H9 (cell line): ENCODE measurements around the gene IGSF9. TPM values are rescaled to one million over a fixed set of nuclear protein-coding genes. Genes with fewer than 3 reads are reported as not detected.
A peak's percentile ranks its signal among the peaks of the same experiment; 100 is the strongest.

Experiments used
- DNase-seq: peaks from one replicate; pipeline ENCODE4 v3.0.0-alpha.2; 2017
- H2AFZ ChIP-seq: one replicate; pipeline ENCODE4 v1.6.1; 2013; ENCODE audit warnings: mild to moderate bottlenecking, low read length, control low read depth, moderate library complexity
- H2AK5ac ChIP-seq: 2 replicates; pipeline ENCODE4 v1.6.1; 2013; ENCODE audit warnings: low read length, control low read depth, mixed read lengths; ENCODE audit not compliant: insufficient read length
- H2BK120ac ChIP-seq: one replicate; pipeline ENCODE4 v1.6.1; 2013; ENCODE audit warnings: low read depth, mild to moderate bottlenecking, low read length, control low read depth, inconsistent platforms; ENCODE audit not compliant: poor library complexity, severe bottlenecking
- H2BK12ac ChIP-seq: 2 replicates; pipeline ENCODE4 v1.6.1; 2013; ENCODE audit warnings: low read length, control low read depth, mixed read lengths, low read depth; ENCODE audit not compliant: insufficient read length
- H2BK15ac ChIP-seq: 2 replicates; pipeline ENCODE4 v1.6.1; 2013; ENCODE audit warnings: low read depth, low read length, control low read depth
- H2BK20ac ChIP-seq: one replicate; pipeline ENCODE4 v1.6.1; 2013; ENCODE audit warnings: low read depth, mild to moderate bottlenecking, low read length, control low read depth, inconsistent platforms; ENCODE audit not compliant: poor library complexity, severe bottlenecking
- H2BK5ac ChIP-seq: 2 replicates; pipeline ENCODE4 v1.6.1; 2013; ENCODE audit warnings: low read length, control low read depth, mixed read lengths; ENCODE audit not compliant: insufficient read length
- H3K14ac ChIP-seq: 2 replicates; pipeline ENCODE4 v1.6.1; 2013; ENCODE audit warnings: low read length, control low read depth; ENCODE audit not compliant: insufficient read depth
- H3K18ac ChIP-seq: 2 replicates; pipeline ENCODE4 v1.6.1; 2013; ENCODE audit warnings: low read depth, mild to moderate bottlenecking, mixed read lengths, low read length, control low read depth; ENCODE audit not compliant: insufficient read length
- H3K23ac ChIP-seq: 2 replicates; pipeline ENCODE4 v1.6.1; 2013; ENCODE audit warnings: low read length, control low read depth, mixed read lengths, low read depth; ENCODE audit not compliant: insufficient read length
- H3K23me2 ChIP-seq: 2 replicates; pipeline ENCODE4 v1.6.1; 2013; ENCODE audit warnings: low read depth, mild to moderate bottlenecking, mixed read lengths, low read length, control low read depth; ENCODE audit not compliant: insufficient read length, poor library complexity, severe bottlenecking
- H3K27ac ChIP-seq: 2 replicates; pipeline ENCODE4 v1.5.1; 2013; ENCODE audit warnings: low read length, control low read depth, mixed read lengths, low read depth; ENCODE audit not compliant: insufficient read length
- H3K27me3 ChIP-seq: 2 replicates; pipeline ENCODE4 v1.6.1; 2013; ENCODE audit warnings: low read length, control low read depth, inconsistent platforms; ENCODE audit not compliant: insufficient read depth
- H3K4ac ChIP-seq: 2 replicates; pipeline ENCODE4 v1.6.1; 2013; ENCODE audit warnings: low read depth, mild to moderate bottlenecking, control low read depth, inconsistent platforms, low read length, moderate library complexity
- H3K4me1 ChIP-seq: 2 replicates; pipeline ENCODE4 v1.6.1; 2013; ENCODE audit warnings: low read length, control low read depth, inconsistent platforms; ENCODE audit not compliant: insufficient read depth
- H3K4me2 ChIP-seq: 2 replicates; pipeline ENCODE4 v1.6.1; 2013; ENCODE audit warnings: low read length, control low read depth, mixed read lengths; ENCODE audit not compliant: insufficient read length, insufficient read depth
- H3K56ac ChIP-seq: 2 replicates; pipeline ENCODE4 v1.6.1; 2013; ENCODE audit warnings: low read depth, mild to moderate bottlenecking, mixed read lengths, low read length, control low read depth; ENCODE audit not compliant: insufficient read length
- H3K79me1 ChIP-seq: 2 replicates; pipeline ENCODE4 v1.6.1; 2013; ENCODE audit warnings: low read depth, mild to moderate bottlenecking, moderate library complexity, low read length, control low read depth, inconsistent platforms; ENCODE audit not compliant: insufficient read depth, poor library complexity, severe bottlenecking
- H3K79me2 ChIP-seq: 2 replicates; pipeline ENCODE4 v1.6.1; 2013; ENCODE audit warnings: low read length, control low read depth, inconsistent platforms; ENCODE audit not compliant: insufficient read depth
- H3K9ac ChIP-seq: 2 replicates; pipeline ENCODE4 v1.6.1; 2013; ENCODE audit warnings: low read length, control low read depth, mixed read lengths; ENCODE audit not compliant: insufficient read length; ENCODE audit errors: extremely low read depth
- H3K9me3 ChIP-seq: one replicate; pipeline ENCODE4 v1.6.1; 2013; ENCODE audit warnings: low read depth, low read length, inconsistent platforms; ENCODE audit not compliant: control insufficient read depth
- H3T11ph ChIP-seq: one replicate; pipeline ENCODE4 v1.6.1; 2013; ENCODE audit warnings: mild to moderate bottlenecking, low read length, control low read depth, inconsistent platforms
- H4K20me1 ChIP-seq: one replicate; pipeline ENCODE4 v1.6.1; 2013; ENCODE audit not compliant: control insufficient read depth, insufficient read length, insufficient read depth
- H4K5ac ChIP-seq: 2 replicates; pipeline ENCODE4 v1.6.1; 2013; ENCODE audit warnings: low read depth, mild to moderate bottlenecking, mixed read lengths, low read length, control low read depth; ENCODE audit not compliant: insufficient read length
- H4K8ac ChIP-seq: replicated peaks from 2 replicates; pipeline ENCODE4 v1.6.1; 2013; ENCODE audit warnings: low read length, control low read depth, mixed read lengths, low read depth; ENCODE audit not compliant: insufficient read length
- H4K91ac ChIP-seq: 2 replicates; pipeline ENCODE4 v1.6.1; 2013; ENCODE audit warnings: low read depth, mild to moderate bottlenecking, moderate library complexity, mixed read lengths, low read length, control low read depth; ENCODE audit not compliant: insufficient read length
- H3K27ac Mint-ChIP-seq, 3 experiments: 2 replicates in 2 of 3; 3 replicates in 1 of 3; pipeline ENCODE4 v1.8.0; 2020 to 2021; ENCODE audit warnings: mixed read lengths in 3 of 3, mild to moderate bottlenecking in 1 of 3, moderate library complexity in 1 of 3
- H3K27me3 Mint-ChIP-seq: 2 replicates; pipeline ENCODE4 v1.8.0; 2021; ENCODE audit warnings: low read depth, mild to moderate bottlenecking, moderate library complexity, mixed read lengths
- H3K36me3 Mint-ChIP-seq, 3 experiments: 2 replicates in 2 of 3; 3 replicates in 1 of 3; pipeline ENCODE4 v1.8.0; 2020 to 2021; ENCODE audit warnings: low read depth in 3 of 3, mixed read lengths in 3 of 3; ENCODE audit not compliant: insufficient read depth in 1 of 3
- H3K4me1 Mint-ChIP-seq, 2 experiments: 2 replicates each; pipeline ENCODE4 v1.8.0; 2020; ENCODE audit warnings: mixed read lengths in 2 of 2
- H3K4me3 Mint-ChIP-seq, 2 experiments: 2 replicates in 1 of 2; 3 replicates in 1 of 2; pipeline ENCODE4 v1.8.0; 2020 to 2021; ENCODE audit warnings: mild to moderate bottlenecking in 2 of 2, mixed read lengths in 2 of 2, moderate library complexity in 1 of 2
- H3K9me3 Mint-ChIP-seq, 2 experiments: 2 replicates in 1 of 2; 3 replicates in 1 of 2; pipeline ENCODE4 v1.8.0; 2020; ENCODE audit warnings: mild to moderate bottlenecking in 2 of 2, mixed read lengths in 2 of 2, moderate library complexity in 1 of 2
- CTCF ChIP-seq: fragments of 200-600 bp; sonication (generic); conservative IDR thresholded peaks from 3 replicates; pipeline ENCODE4 v1.8.0; 2021; ENCODE audit warnings: antibody characterized with exemption, mild to moderate bottlenecking
- WGBS: extraction: QIAGEN DNeasy Blood & Tissue Kit; methylation state at CpG from one replicate; pipeline ENCODE4 v1.1.7; 2013; ENCODE audit warnings: missing lambda C conversion rate, low lambda C conversion rate, mixed read lengths; ENCODE audit not compliant: insufficient read length; ENCODE audit errors: extremely low coverage; 5-methylcytosine and 5-hydroxymethylcytosine counted together
- total RNA-seq: library from RNA; stranded (reverse); gene quantifications from 2 replicates; pipeline ENCODE4 v1.2.1, GENCODE V29; 2021

Gene IGSF9
- total RNA-seq, 1 experiment from 2014 or later: 11.3 TPM

GRCh38 chr1:159911326-159912070 lies 33.9 kb downstream of the IGSF9 start:
- peak overlapping the region; percentile 22 for H3K27ac ChIP-seq
- no peaks in the 10 kb centered on the region for H3K23me2 ChIP-seq
- H2BK12ac ChIP-seq: peak overlapping the region; percentile 82
- H3K4me2 ChIP-seq: no peak overlapping the region
- peaks cover 32% of the 10 kb centered on the region; the same call in 1 of the 2 replicates for H3K4me1 ChIP-seq
- H4K5ac ChIP-seq: no peak overlapping the region
- no peak overlapping the region for H2AK5ac ChIP-seq
- no peak overlapping the region for H2AFZ ChIP-seq
- H3K4ac ChIP-seq: no peak overlapping the region
- H3K4me1 Mint-ChIP-seq: peaks cover 63% of the 10 kb centered on the region in 2 experiments
- WGBS: no CpG with 5 or more reads among the region's 6 CpGs
- no peak overlapping the region for H4K8ac ChIP-seq
- no peak overlapping the region for H3T11ph ChIP-seq
- DNase-seq: no peak
- peak overlapping the region; percentile 55 for H3K18ac ChIP-seq
- H3K4me3 Mint-ChIP-seq: no peak overlapping the region
- H2BK15ac ChIP-seq: no peak overlapping the region
- no peak overlapping the region; a peak in 2 of 7 replicates for H3K27ac Mint-ChIP-seq
- H3K36me3 Mint-ChIP-seq: no peaks in the 10 kb centered on the region
- no peak overlapping the region for H3K23ac ChIP-seq
- no peaks in the 10 kb centered on the region for H3K79me2 ChIP-seq
- peak overlapping the region; percentile 57 for H4K91ac ChIP-seq
- H3K27me3 Mint-ChIP-seq: no peaks in the 10 kb centered on the region; the same call in 1 of the 2 replicates
- peak overlapping the region; percentile 65 for H2BK120ac ChIP-seq
- TF ChIP-seq CTCF: no peak
- H3K14ac ChIP-seq: peak overlapping the region; percentile 51
- H3K56ac ChIP-seq: no peak overlapping the region
- H2BK20ac ChIP-seq: no peak overlapping the region
- H3K79me1 ChIP-seq: no peaks in the 10 kb centered on the region
- no peak overlapping the region for H3K9ac ChIP-seq
- H2BK5ac ChIP-seq: no peak overlapping the region
- H3K27me3 ChIP-seq: no peaks in the 10 kb centered on the region
- no peaks in the 10 kb centered on the region for H3K9me3 ChIP-seq
- no peaks in the 10 kb centered on the region for H3K9me3 Mint-ChIP-seq
- H4K20me1 ChIP-seq: no peaks in the 10 kb centered on the region
